Nephron (organoid): ENCODE measurements around the gene CELF1.
A peak's percentile ranks its signal among the peaks of the same experiment; 100 is the strongest.

Experiments
- H3K27ac Mint-ChIP-seq, 3 experiments: 2 replicates each; pipeline ENCODE4 v1.8.0; 2020; ENCODE audit warnings: mixed read lengths in 3 of 3, mild to moderate bottlenecking in 2 of 3, moderate library complexity in 1 of 3
- H3K27me3 Mint-ChIP-seq: 2 replicates; pipeline ENCODE4 v1.8.0; 2021; ENCODE audit warnings: low read depth, mild to moderate bottlenecking, moderate library complexity, mixed read lengths
- H3K36me3 Mint-ChIP-seq: 2 replicates; pipeline ENCODE4 v1.8.0; 2020; ENCODE audit warnings: low read depth, mixed read lengths
- H3K4me1 Mint-ChIP-seq: 2 replicates; pipeline ENCODE4 v1.8.0; 2020; ENCODE audit warnings: mixed read lengths
- H3K4me3 Mint-ChIP-seq, 3 experiments: 2 replicates each; pipeline ENCODE4 v1.8.0; 2020; ENCODE audit warnings: mild to moderate bottlenecking in 3 of 3, mixed read lengths in 3 of 3, moderate library complexity in 2 of 3
- H3K9me3 Mint-ChIP-seq: 2 replicates; pipeline ENCODE4 v1.8.0; 2020; ENCODE audit warnings: mixed read lengths
- CTCF ChIP-seq, 3 experiments: fragments of 200-600 bp; sonication (generic); IDR thresholded peaks; one replicate each; pipeline ENCODE4 v1.5.0; 2021; ENCODE audit warnings: antibody characterized with exemption in 3 of 3; ENCODE audit not compliant: unreplicated experiment in 3 of 3

Gene CELF1

GRCh38 chr11:47445840-47446239 lies 107.1 kb downstream of the CELF1 start:
- Mint-ChIP-seq H3K27me3 (peaks cover 4% of the 10 kb centered on the region), H3K27ac (no peak overlapping the region), H3K36me3 (no peaks in the 10 kb centered on the region), H3K9me3 (no peaks in the 10 kb centered on the region), H3K4me3 (no peak overlapping the region), H3K4me1 (peaks cover 24% of the 10 kb centered on the region)
- TF ChIP-seq CTCF (IDR thresholded peaks at IDR 0.05; ENCODE audit: unreplicated experiment in 3 of 3), result no peak

- peaks cover 19% of the 10 kb centered on the region for H3K4me1 Mint-ChIP-seq
- no peak overlapping the region for H3K4me3 Mint-ChIP-seq
- H3K27me3 Mint-ChIP-seq, result peaks cover 4% of the 10 kb centered on the region
- H3K36me3 Mint-ChIP-seq, result no peaks in the 10 kb centered on the region
- H3K27ac Mint-ChIP-seq, result peak overlapping the region in 1 of 3 experiments; percentile 9
- no peak for TF ChIP-seq CTCF (IDR thresholded peaks at IDR 0.05; ENCODE audit: unreplicated experiment in 3 of 3)
- no peaks in the 10 kb centered on the region for H3K9me3 Mint-ChIP-seq
These were observed 109.1 kb downstream of the CELF1 start for GRCh38 chr11:47443817-47444216.

- peaks cover 4% of the 10 kb centered on the region for H3K27me3 Mint-ChIP-seq
- H3K27ac Mint-ChIP-seq, result peak overlapping the region in 1 of 3 experiments; percentile 9
- no peak overlapping the region for H3K4me3 Mint-ChIP-seq
- peak in 1 of 3 experiments; percentile 11 for TF ChIP-seq CTCF (IDR thresholded peaks at IDR 0.05; ENCODE audit: unreplicated experiment in 3 of 3)
- H3K36me3 Mint-ChIP-seq, result no peaks in the 10 kb centered on the region
- H3K4me1 Mint-ChIP-seq, result peaks cover 19% of the 10 kb centered on the region
- H3K9me3 Mint-ChIP-seq, result no peaks in the 10 kb centered on the region
These were observed 109.8 kb downstream of the CELF1 start for GRCh38 chr11:47443028-47443700.

- peaks cover 19% of the 10 kb centered on the region for H3K4me1 Mint-ChIP-seq
- no peaks in the 10 kb centered on the region for H3K36me3 Mint-ChIP-seq
- H3K27ac Mint-ChIP-seq, result no peak overlapping the region
- no peak overlapping the region for H3K4me3 Mint-ChIP-seq
- H3K9me3 Mint-ChIP-seq, result no peaks in the 10 kb centered on the region
- H3K27me3 Mint-ChIP-seq, result peaks cover 4% of the 10 kb centered on the region
- TF ChIP-seq CTCF (IDR thresholded peaks at IDR 0.05; ENCODE audit: unreplicated experiment in 3 of 3), result no peak
These were observed 110.4 kb downstream of the CELF1 start for GRCh38 chr11:47442514-47442913.

GRCh38 chr11:47441421-47441820 lies 111.5 kb downstream of the CELF1 start:
- H3K9me3 Mint-ChIP-seq, result no peaks in the 10 kb centered on the region
- peaks cover 10% of the 10 kb centered on the region for H3K4me1 Mint-ChIP-seq
- H3K27ac Mint-ChIP-seq, result no peak overlapping the region
- peaks cover 4% of the 10 kb centered on the region for H3K27me3 Mint-ChIP-seq
- H3K4me3 Mint-ChIP-seq, result no peak overlapping the region
- TF ChIP-seq CTCF (IDR thresholded peaks at IDR 0.05; ENCODE audit: unreplicated experiment in 3 of 3), result no peak
- no peaks in the 10 kb centered on the region for H3K36me3 Mint-ChIP-seq

GRCh38 chr11:47440054-47440476 lies 112.9 kb downstream of the CELF1 start:
- TF ChIP-seq CTCF (IDR thresholded peaks at IDR 0.05; ENCODE audit: unreplicated experiment in 3 of 3), result no peak
- peaks cover 10% of the 10 kb centered on the region for H3K4me1 Mint-ChIP-seq
- H3K36me3 Mint-ChIP-seq, result no peaks in the 10 kb centered on the region
- H3K27ac Mint-ChIP-seq, result no peak overlapping the region
- H3K4me3 Mint-ChIP-seq, result no peak overlapping the region
- H3K9me3 Mint-ChIP-seq, result no peaks in the 10 kb centered on the region
- H3K27me3 Mint-ChIP-seq, result peaks cover 4% of the 10 kb centered on the region
